ENCODE data around the gene RAPGEF2. TPM values are rescaled to one million over a fixed set of nuclear protein-coding genes. Genes with fewer than 3 reads are reported as not detected.
"Not testable (repeated sequence)": the region's sequence is repeated elsewhere in the genome, so short reads cannot be mapped to it uniquely, and the experiment has no call there.

Gene RAPGEF2
- total RNA-seq, 1 donor from 2014 or later = 31.0 TPM

GRCh38 chr4:159077702-159078495, 25.0 kb upstream of the RAPGEF2 start:
- no peak for DNase-seq (ENCODE audit: low spot score)

GRCh38 chr4:159079074-159079473, 23.8 kb upstream of the RAPGEF2 start:
- H3K4me3 Mint-ChIP-seq (ENCODE audit: unreplicated experiment) = no peak overlapping the region
- no peaks in the 10 kb centered on the region for H3K9me3 Mint-ChIP-seq (ENCODE audit: low read depth)
- DNase-seq (ENCODE audit: low spot score) = no peak
- H3K27me3 Mint-ChIP-seq (ENCODE audit: low read depth) = no peaks in the 10 kb centered on the region
- TF ChIP-seq CTCF (IDR thresholded peaks at IDR 0.05) = no peak
- peaks cover 7% of the 10 kb centered on the region for H3K4me1 Mint-ChIP-seq (ENCODE audit: low read depth)
- no peaks in the 10 kb centered on the region for H3K36me3 Mint-ChIP-seq (ENCODE audit: low read depth)
- no peak overlapping the region for H3K27ac Mint-ChIP-seq (ENCODE audit: unreplicated experiment)

More at GRCh38 chr4:159077702-159078495, 25.0 kb upstream of the RAPGEF2 start:
- H3K9me3 Mint-ChIP-seq (ENCODE audit: low read depth) = no peaks in the 10 kb centered on the region
- H3K27me3 Mint-ChIP-seq (ENCODE audit: low read depth) = no peaks in the 10 kb centered on the region
- no peak overlapping the region for H3K4me3 Mint-ChIP-seq (ENCODE audit: unreplicated experiment)
- H3K4me1 Mint-ChIP-seq (ENCODE audit: low read depth) = peaks cover 7% of the 10 kb centered on the region
- no peaks in the 10 kb centered on the region for H3K36me3 Mint-ChIP-seq (ENCODE audit: low read depth)
- no peak for TF ChIP-seq CTCF (IDR thresholded peaks at IDR 0.05)
- no peak overlapping the region for H3K27ac Mint-ChIP-seq (ENCODE audit: unreplicated experiment)

- TF ChIP-seq CTCF (IDR thresholded peaks at IDR 0.05) = no peak
- Mint-ChIP-seq H3K27ac (ENCODE audit: unreplicated experiment) (no peak overlapping the region), H3K9me3 (ENCODE audit: low read depth) (peaks cover 5% of the 10 kb centered on the region), H3K27me3 (ENCODE audit: low read depth) (peaks cover 2% of the 10 kb centered on the region), H3K4me3 (ENCODE audit: unreplicated experiment) (no peak overlapping the region), H3K4me1 (ENCODE audit: low read depth) (no peaks in the 10 kb centered on the region), H3K36me3 (ENCODE audit: low read depth) (no peaks in the 10 kb centered on the region)
- no peak for DNase-seq (ENCODE audit: low spot score)
Observed at GRCh38 chr4:159086606-159087005, 16.3 kb upstream of the RAPGEF2 start.

- H3K36me3 Mint-ChIP-seq (ENCODE audit: low read depth) = no peaks in the 10 kb centered on the region
- H3K27ac Mint-ChIP-seq (ENCODE audit: unreplicated experiment) = no peak overlapping the region
- no peaks in the 10 kb centered on the region for H3K4me1 Mint-ChIP-seq (ENCODE audit: low read depth)
- peaks cover 2% of the 10 kb centered on the region for H3K27me3 Mint-ChIP-seq (ENCODE audit: low read depth)
- no peak for DNase-seq (ENCODE audit: low spot score)
- TF ChIP-seq CTCF (IDR thresholded peaks at IDR 0.05) = no peak
- peaks cover 7% of the 10 kb centered on the region for H3K9me3 Mint-ChIP-seq (ENCODE audit: low read depth)
- H3K4me3 Mint-ChIP-seq (ENCODE audit: unreplicated experiment) = no peak overlapping the region
Observed at GRCh38 chr4:159090255-159090654, 12.6 kb upstream of the RAPGEF2 start.

- H3K27ac Mint-ChIP-seq (ENCODE audit: unreplicated experiment); DNase-seq (ENCODE audit: low spot score); H3K4me1 Mint-ChIP-seq (ENCODE audit: low read depth); H3K27me3 Mint-ChIP-seq (ENCODE audit: low read depth); H3K9me3 Mint-ChIP-seq (ENCODE audit: low read depth); H3K36me3 Mint-ChIP-seq (ENCODE audit: low read depth); H3K4me3 Mint-ChIP-seq (ENCODE audit: unreplicated experiment): not testable (repeated sequence)
Observed at GRCh38 chr4:159094156-159094555, 8.7 kb upstream of the RAPGEF2 start.

- Mint-ChIP-seq H3K27ac (ENCODE audit: unreplicated experiment) (no peak overlapping the region), H3K27me3 (ENCODE audit: low read depth) (no peaks in the 10 kb centered on the region), H3K4me1 (ENCODE audit: low read depth) (peaks cover 6% of the 10 kb centered on the region), H3K9me3 (ENCODE audit: low read depth) (peaks cover 3% of the 10 kb centered on the region), H3K36me3 (ENCODE audit: low read depth) (no peaks in the 10 kb centered on the region), H3K4me3 (ENCODE audit: unreplicated experiment) (no peak overlapping the region)
- no peak for DNase-seq (ENCODE audit: low spot score)
- no peak for TF ChIP-seq CTCF (IDR thresholded peaks at IDR 0.05)
Observed at GRCh38 chr4:159096434-159096833, 6.4 kb upstream of the RAPGEF2 start.
